HFF-Myc (cell line): ENCODE results near the gene KRTAP2-2.
"Not testable (repeated sequence)": the region's sequence is repeated elsewhere in the genome, so short reads cannot be mapped to it uniquely, and the experiment has no call there.

ENCODE experiments used
- DNase-seq: peaks from one replicate; pipeline ENCODE4 v3.0.0-alpha.2; 2011; ENCODE audit warnings: low read depth; ENCODE audit errors: extremely low read depth
- H3K4me3 ChIP-seq: replicated peaks from 2 replicates; pipeline ENCODE4 v1.5.1; 2011; ENCODE audit warnings: low read depth, mild to moderate bottlenecking, control low read depth, low read length
- CTCF ChIP-seq: IDR thresholded peaks from 2 replicates; pipeline ENCODE4 v1.5.1; 2012; ENCODE audit warnings: mild to moderate bottlenecking, low read depth, low read length, control low read depth; ENCODE audit errors: missing control alignments

The KRTAP2-2 gene

GRCh38 chr17:41058741-41059140 lies 3.7 kb upstream of the KRTAP2-2 start:
- no peak for DNase-seq
- H3K4me3 ChIP-seq: no peak overlapping the region
- TF ChIP-seq CTCF: no peak

- no peak for DNase-seq
- H3K4me3 ChIP-seq: no peak overlapping the region
- no peak for TF ChIP-seq CTCF
Measured at GRCh38 chr17:41057547-41057946, 2.5 kb upstream of the KRTAP2-2 start.

GRCh38 chr17:41054556-41054955 lies 474 bp downstream of the KRTAP2-2 start:
- H3K4me3 ChIP-seq, DNase-seq: not testable (repeated sequence)

- TF ChIP-seq CTCF: no peak
- no peak for DNase-seq
- no peak overlapping the region for H3K4me3 ChIP-seq
Measured at GRCh38 chr17:41054025-41054424, 1.0 kb downstream of the KRTAP2-2 start.

- no peak overlapping the region for H3K4me3 ChIP-seq
- no peak for TF ChIP-seq CTCF
- no peak for DNase-seq
Measured at GRCh38 chr17:41052566-41052965, 2.5 kb downstream of the KRTAP2-2 start.

- DNase-seq: no peak
- no peak overlapping the region for H3K4me3 ChIP-seq
- TF ChIP-seq CTCF: no peak
Measured at GRCh38 chr17:41049110-41049509, 5.9 kb downstream of the KRTAP2-2 start.

GRCh38 chr17:41048441-41048840 lies 6.6 kb downstream of the KRTAP2-2 start:
- no peak for TF ChIP-seq CTCF
- DNase-seq: no peak
- H3K4me3 ChIP-seq: no peak overlapping the region

GRCh38 chr17:41046735-41047465 lies 8.1 kb downstream of the KRTAP2-2 start, which contains the start of gene KRTAP2-1:
KRTAP2-1 (minus strand) TSS chr17:41047316; CDS start chr17:41047267, 49 bp downstream.
- not testable (repeated sequence) for DNase-seq, H3K4me3 ChIP-seq
